H9 (cell line): ENCODE measurements around the gene CAMK2N1. TPM values are rescaled to one million over a fixed set of nuclear protein-coding genes. Genes with fewer than 3 reads are reported as not detected.

ENCODE experiments used
- DNase-seq: peaks from one replicate; pipeline ENCODE4 v3.0.0-alpha.2; 2017
- H2AFZ ChIP-seq: one replicate; pipeline ENCODE4 v1.6.1; 2013; ENCODE audit warnings: mild to moderate bottlenecking, low read length, control low read depth, moderate library complexity
- H2AK5ac ChIP-seq: 2 replicates; pipeline ENCODE4 v1.6.1; 2013; ENCODE audit warnings: low read length, control low read depth, mixed read lengths; ENCODE audit not compliant: insufficient read length
- H2BK120ac ChIP-seq: one replicate; pipeline ENCODE4 v1.6.1; 2013; ENCODE audit warnings: low read depth, mild to moderate bottlenecking, low read length, control low read depth, inconsistent platforms; ENCODE audit not compliant: poor library complexity, severe bottlenecking
- H2BK12ac ChIP-seq: 2 replicates; pipeline ENCODE4 v1.6.1; 2013; ENCODE audit warnings: low read length, control low read depth, mixed read lengths, low read depth; ENCODE audit not compliant: insufficient read length
- H2BK15ac ChIP-seq: 2 replicates; pipeline ENCODE4 v1.6.1; 2013; ENCODE audit warnings: low read depth, low read length, control low read depth
- H2BK20ac ChIP-seq: one replicate; pipeline ENCODE4 v1.6.1; 2013; ENCODE audit warnings: low read depth, mild to moderate bottlenecking, low read length, control low read depth, inconsistent platforms; ENCODE audit not compliant: poor library complexity, severe bottlenecking
- H2BK5ac ChIP-seq: 2 replicates; pipeline ENCODE4 v1.6.1; 2013; ENCODE audit warnings: low read length, control low read depth, mixed read lengths; ENCODE audit not compliant: insufficient read length
- H3K14ac ChIP-seq: 2 replicates; pipeline ENCODE4 v1.6.1; 2013; ENCODE audit warnings: low read length, control low read depth; ENCODE audit not compliant: insufficient read depth
- H3K18ac ChIP-seq: 2 replicates; pipeline ENCODE4 v1.6.1; 2013; ENCODE audit warnings: low read depth, mild to moderate bottlenecking, mixed read lengths, low read length, control low read depth; ENCODE audit not compliant: insufficient read length
- H3K23ac ChIP-seq: 2 replicates; pipeline ENCODE4 v1.6.1; 2013; ENCODE audit warnings: low read length, control low read depth, mixed read lengths, low read depth; ENCODE audit not compliant: insufficient read length
- H3K23me2 ChIP-seq: 2 replicates; pipeline ENCODE4 v1.6.1; 2013; ENCODE audit warnings: low read depth, mild to moderate bottlenecking, mixed read lengths, low read length, control low read depth; ENCODE audit not compliant: insufficient read length, poor library complexity, severe bottlenecking
- H3K27ac ChIP-seq: 2 replicates; pipeline ENCODE4 v1.5.1; 2013; ENCODE audit warnings: low read length, control low read depth, mixed read lengths, low read depth; ENCODE audit not compliant: insufficient read length
- H3K27me3 ChIP-seq: 2 replicates; pipeline ENCODE4 v1.6.1; 2013; ENCODE audit warnings: low read length, control low read depth, inconsistent platforms; ENCODE audit not compliant: insufficient read depth
- H3K4ac ChIP-seq: 2 replicates; pipeline ENCODE4 v1.6.1; 2013; ENCODE audit warnings: low read depth, mild to moderate bottlenecking, control low read depth, inconsistent platforms, low read length, moderate library complexity
- H3K4me1 ChIP-seq: 2 replicates; pipeline ENCODE4 v1.6.1; 2013; ENCODE audit warnings: low read length, control low read depth, inconsistent platforms; ENCODE audit not compliant: insufficient read depth
- H3K4me2 ChIP-seq: 2 replicates; pipeline ENCODE4 v1.6.1; 2013; ENCODE audit warnings: low read length, control low read depth, mixed read lengths; ENCODE audit not compliant: insufficient read length, insufficient read depth
- H3K56ac ChIP-seq: 2 replicates; pipeline ENCODE4 v1.6.1; 2013; ENCODE audit warnings: low read depth, mild to moderate bottlenecking, mixed read lengths, low read length, control low read depth; ENCODE audit not compliant: insufficient read length
- H3K79me1 ChIP-seq: 2 replicates; pipeline ENCODE4 v1.6.1; 2013; ENCODE audit warnings: low read depth, mild to moderate bottlenecking, moderate library complexity, low read length, control low read depth, inconsistent platforms; ENCODE audit not compliant: insufficient read depth, poor library complexity, severe bottlenecking
- H3K79me2 ChIP-seq: 2 replicates; pipeline ENCODE4 v1.6.1; 2013; ENCODE audit warnings: low read length, control low read depth, inconsistent platforms; ENCODE audit not compliant: insufficient read depth
- H3K9ac ChIP-seq: 2 replicates; pipeline ENCODE4 v1.6.1; 2013; ENCODE audit warnings: low read length, control low read depth, mixed read lengths; ENCODE audit not compliant: insufficient read length; ENCODE audit errors: extremely low read depth
- H3K9me3 ChIP-seq: one replicate; pipeline ENCODE4 v1.6.1; 2013; ENCODE audit warnings: low read depth, low read length, inconsistent platforms; ENCODE audit not compliant: control insufficient read depth
- H3T11ph ChIP-seq: one replicate; pipeline ENCODE4 v1.6.1; 2013; ENCODE audit warnings: mild to moderate bottlenecking, low read length, control low read depth, inconsistent platforms
- H4K20me1 ChIP-seq: one replicate; pipeline ENCODE4 v1.6.1; 2013; ENCODE audit not compliant: control insufficient read depth, insufficient read length, insufficient read depth
- H4K5ac ChIP-seq: 2 replicates; pipeline ENCODE4 v1.6.1; 2013; ENCODE audit warnings: low read depth, mild to moderate bottlenecking, mixed read lengths, low read length, control low read depth; ENCODE audit not compliant: insufficient read length
- H4K8ac ChIP-seq: replicated peaks from 2 replicates; pipeline ENCODE4 v1.6.1; 2013; ENCODE audit warnings: low read length, control low read depth, mixed read lengths, low read depth; ENCODE audit not compliant: insufficient read length
- H4K91ac ChIP-seq: 2 replicates; pipeline ENCODE4 v1.6.1; 2013; ENCODE audit warnings: low read depth, mild to moderate bottlenecking, moderate library complexity, mixed read lengths, low read length, control low read depth; ENCODE audit not compliant: insufficient read length
- H3K27ac Mint-ChIP-seq, 3 experiments: 2 replicates in 2 of 3; 3 replicates in 1 of 3; pipeline ENCODE4 v1.8.0; 2020 to 2021; ENCODE audit warnings: mixed read lengths in 3 of 3, mild to moderate bottlenecking in 1 of 3, moderate library complexity in 1 of 3
- H3K27me3 Mint-ChIP-seq: 2 replicates; pipeline ENCODE4 v1.8.0; 2021; ENCODE audit warnings: low read depth, mild to moderate bottlenecking, moderate library complexity, mixed read lengths
- H3K36me3 Mint-ChIP-seq, 3 experiments: 2 replicates in 2 of 3; 3 replicates in 1 of 3; pipeline ENCODE4 v1.8.0; 2020 to 2021; ENCODE audit warnings: low read depth in 3 of 3, mixed read lengths in 3 of 3; ENCODE audit not compliant: insufficient read depth in 1 of 3
- H3K4me1 Mint-ChIP-seq, 2 experiments: 2 replicates each; pipeline ENCODE4 v1.8.0; 2020; ENCODE audit warnings: mixed read lengths in 2 of 2
- H3K4me3 Mint-ChIP-seq, 2 experiments: 2 replicates in 1 of 2; 3 replicates in 1 of 2; pipeline ENCODE4 v1.8.0; 2020 to 2021; ENCODE audit warnings: mild to moderate bottlenecking in 2 of 2, mixed read lengths in 2 of 2, moderate library complexity in 1 of 2
- H3K9me3 Mint-ChIP-seq, 2 experiments: 2 replicates in 1 of 2; 3 replicates in 1 of 2; pipeline ENCODE4 v1.8.0; 2020; ENCODE audit warnings: mild to moderate bottlenecking in 2 of 2, mixed read lengths in 2 of 2, moderate library complexity in 1 of 2
- WGBS: extraction: QIAGEN DNeasy Blood & Tissue Kit; methylation state at CpG from one replicate; pipeline ENCODE4 v1.1.7; 2013; ENCODE audit warnings: missing lambda C conversion rate, low lambda C conversion rate, mixed read lengths; ENCODE audit not compliant: insufficient read length; ENCODE audit errors: extremely low coverage; 5-methylcytosine and 5-hydroxymethylcytosine counted together
- total RNA-seq: library from RNA; stranded (reverse); gene quantifications from 2 replicates; pipeline ENCODE4 v1.2.1, GENCODE V29; 2021
- TF ChIP-seq, protein P1 (sequence below): fragments of 200-600 bp; sonication (generic); conservative IDR thresholded peaks from 3 replicates; pipeline ENCODE4 v1.8.0; 2021; ENCODE audit warnings: antibody characterized with exemption, mild to moderate bottlenecking

The CAMK2N1 gene
- total RNA-seq, 1 experiment from 2014 or later, result 1.2 TPM

DNA sequence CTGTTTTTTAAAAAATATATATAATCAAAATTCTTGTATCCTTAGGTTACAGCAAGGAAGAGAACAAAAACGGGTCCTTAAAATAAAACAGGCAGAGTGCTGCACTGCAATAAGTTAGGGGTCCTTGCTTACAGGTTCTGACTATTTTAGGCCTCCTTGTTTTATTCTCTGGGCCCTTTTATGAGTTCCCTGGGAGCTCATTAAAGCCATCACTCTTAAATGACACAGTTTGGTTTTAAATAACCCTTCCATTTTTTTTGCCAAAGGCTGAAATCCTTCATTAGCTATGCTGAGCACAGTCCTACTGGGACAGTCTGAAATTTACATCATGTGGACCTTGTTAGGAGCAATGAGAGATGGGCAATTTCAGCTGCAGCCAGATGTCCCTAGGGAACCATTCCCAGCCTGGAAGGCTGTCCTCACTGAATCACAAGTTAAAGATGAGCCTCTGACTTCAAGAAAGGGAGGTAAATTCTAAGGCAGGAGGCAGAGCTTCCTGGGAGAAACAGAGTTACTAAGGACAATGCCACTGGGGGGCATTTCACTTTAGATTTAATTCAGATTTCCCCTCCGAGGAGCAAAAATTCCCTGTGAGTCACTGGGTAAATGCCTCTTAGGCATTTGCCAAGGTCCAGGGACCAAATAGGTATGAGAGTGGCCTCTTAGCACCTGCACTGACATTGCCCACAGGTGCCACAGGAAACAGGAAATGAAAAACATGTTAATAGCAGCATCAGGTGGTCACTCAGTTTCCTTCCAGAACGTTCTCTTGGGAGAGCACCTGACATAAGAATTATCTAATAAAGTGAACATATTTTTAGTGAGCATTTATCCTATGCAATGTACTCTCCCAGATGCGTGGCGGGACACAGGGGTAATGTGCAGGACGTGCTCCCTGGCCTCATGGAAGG, 25.8 kb upstream of the CAMK2N1 start:
- H4K20me1 ChIP-seq, result no peaks in the 10 kb centered on the region
- no peaks in the 10 kb centered on the region for H3K27me3 ChIP-seq
- no peak overlapping the region for H4K5ac ChIP-seq
- H2AFZ ChIP-seq, result no peak overlapping the region
- H3K23ac ChIP-seq, result no peak overlapping the region
- no peak overlapping the region for H4K8ac ChIP-seq
- H3K9me3 ChIP-seq, result no peaks in the 10 kb centered on the region
- no peak overlapping the region for H3K27ac ChIP-seq
- no peak overlapping the region for H3K27ac Mint-ChIP-seq
- H4K91ac ChIP-seq, result no peak overlapping the region
- no peak overlapping the region for H2BK120ac ChIP-seq
- H3K56ac ChIP-seq, result no peak overlapping the region
- no peaks in the 10 kb centered on the region; the same call in 1 of the 2 replicates for H3K79me2 ChIP-seq
- no peak overlapping the region for H3K14ac ChIP-seq
- TF ChIP-seq, protein P1, sequence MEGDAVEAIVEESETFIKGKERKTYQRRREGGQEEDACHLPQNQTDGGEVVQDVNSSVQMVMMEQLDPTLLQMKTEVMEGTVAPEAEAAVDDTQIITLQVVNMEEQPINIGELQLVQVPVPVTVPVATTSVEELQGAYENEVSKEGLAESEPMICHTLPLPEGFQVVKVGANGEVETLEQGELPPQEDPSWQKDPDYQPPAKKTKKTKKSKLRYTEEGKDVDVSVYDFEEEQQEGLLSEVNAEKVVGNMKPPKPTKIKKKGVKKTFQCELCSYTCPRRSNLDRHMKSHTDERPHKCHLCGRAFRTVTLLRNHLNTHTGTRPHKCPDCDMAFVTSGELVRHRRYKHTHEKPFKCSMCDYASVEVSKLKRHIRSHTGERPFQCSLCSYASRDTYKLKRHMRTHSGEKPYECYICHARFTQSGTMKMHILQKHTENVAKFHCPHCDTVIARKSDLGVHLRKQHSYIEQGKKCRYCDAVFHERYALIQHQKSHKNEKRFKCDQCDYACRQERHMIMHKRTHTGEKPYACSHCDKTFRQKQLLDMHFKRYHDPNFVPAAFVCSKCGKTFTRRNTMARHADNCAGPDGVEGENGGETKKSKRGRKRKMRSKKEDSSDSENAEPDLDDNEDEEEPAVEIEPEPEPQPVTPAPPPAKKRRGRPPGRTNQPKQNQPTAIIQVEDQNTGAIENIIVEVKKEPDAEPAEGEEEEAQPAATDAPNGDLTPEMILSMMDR, result no peak
- H2BK5ac ChIP-seq, result no peak overlapping the region
- DNase-seq, result no peak
- H3K4me2 ChIP-seq, result no peak overlapping the region
- no peak overlapping the region for H2BK12ac ChIP-seq
- peaks cover 0 to 5% of the 10 kb centered on the region in 2 experiments; a peak in 2 of 4 replicates for H3K4me1 Mint-ChIP-seq
- H3K18ac ChIP-seq, result no peak overlapping the region
- H2AK5ac ChIP-seq, result no peak overlapping the region
- no peak overlapping the region for H3K4ac ChIP-seq
- no peak overlapping the region for H3T11ph ChIP-seq
- H3K23me2 ChIP-seq, result peaks cover 3% of the 10 kb centered on the region
- no peaks in the 10 kb centered on the region for H3K79me1 ChIP-seq
- H3K9me3 Mint-ChIP-seq, result no peaks in the 10 kb centered on the region
- no peaks in the 10 kb centered on the region for H3K4me1 ChIP-seq
- WGBS, result no CpG with 5 or more reads among the region's 6 CpGs
- no peak overlapping the region for H3K4me3 Mint-ChIP-seq
- no peak overlapping the region for H2BK15ac ChIP-seq
- no peaks in the 10 kb centered on the region for H3K36me3 Mint-ChIP-seq
- peaks cover 67% of the 10 kb centered on the region for H3K27me3 Mint-ChIP-seq
- H3K9ac ChIP-seq, result no peak overlapping the region
- no peak overlapping the region for H2BK20ac ChIP-seq
